Measurements from ENCODE around the gene DEGS1. TPM values are rescaled to one million over a fixed set of nuclear protein-coding genes. Genes with fewer than 3 reads are reported as not detected.

DEGS1 gene
- total and polyA plus RNA-seq, 2 experiments from 2014 or later, result 88.7 to 107 TPM

DNA sequence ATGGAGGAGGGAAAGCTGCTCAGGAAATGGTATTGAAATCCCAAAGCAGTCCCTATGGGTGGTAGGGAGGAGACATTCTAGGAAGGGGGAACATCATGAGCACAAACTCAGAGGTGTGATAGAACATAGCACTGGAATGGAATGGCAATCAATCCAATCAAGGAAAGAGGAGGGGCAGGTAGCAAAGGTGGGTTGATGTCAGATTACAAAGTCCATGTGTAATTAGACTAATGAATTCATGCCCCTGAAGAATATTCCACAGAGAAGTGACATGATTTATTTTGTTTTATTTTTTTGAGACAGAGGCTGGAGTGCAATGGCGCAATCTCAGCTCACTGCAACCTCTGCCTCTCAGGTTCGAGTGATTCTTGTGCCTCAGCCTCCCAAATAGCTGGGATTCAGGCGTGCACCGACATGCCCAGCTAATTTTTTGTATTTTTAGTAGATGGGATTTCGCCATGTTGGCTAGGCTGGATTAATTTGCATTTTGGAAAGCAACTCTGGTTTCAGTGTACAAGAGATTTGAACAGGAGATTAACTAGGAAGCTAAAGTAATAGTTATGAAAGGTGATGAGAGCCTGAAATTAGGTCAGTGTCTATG is 36.1 kb downstream of the DEGS1 start:
- Histone ChIP-seq H2AFZ (no peak overlapping the region), H3K4me1 (ENCODE audit: insufficient read depth) (peaks cover 3% of the 10 kb centered on the region), H3K79me2 (no peaks in the 10 kb centered on the region), H3K36me3 (replicated peaks; ENCODE audit: insufficient read depth, low read depth) (no peaks in the 10 kb centered on the region), H3K9me3 (ENCODE audit: low read depth) (no peaks in the 10 kb centered on the region), H3K27ac (peak overlapping the region; percentile 64), H4K20me1 (ENCODE audit: insufficient read depth, poor library complexity, severe bottlenecking) (no peaks in the 10 kb centered on the region), H3K4me2 (no peak overlapping the region), H3K27me3 (no peaks in the 10 kb centered on the region), H3K4me3 (no peak overlapping the region), H3K9me2 (replicated peaks; ENCODE audit: insufficient read depth) (no peaks in the 10 kb centered on the region)
- TF ChIP-seq EZH2phosphoT487 (IDR thresholded peaks at IDR 0.05; ENCODE audit: low read depth, severe bottlenecking, unreplicated experiment) (no peak), CTCF (IDR thresholded peaks at IDR 0.05; ENCODE audit: poor library complexity) (no peak)
- DNase-seq (ENCODE audit: low spot score), result no peak
- 94% methylated on average over 5 of the region's 5 CpGs for WGBS (ENCODE audit: low lambda C conversion rate, missing lambda C conversion rate)

DNA sequence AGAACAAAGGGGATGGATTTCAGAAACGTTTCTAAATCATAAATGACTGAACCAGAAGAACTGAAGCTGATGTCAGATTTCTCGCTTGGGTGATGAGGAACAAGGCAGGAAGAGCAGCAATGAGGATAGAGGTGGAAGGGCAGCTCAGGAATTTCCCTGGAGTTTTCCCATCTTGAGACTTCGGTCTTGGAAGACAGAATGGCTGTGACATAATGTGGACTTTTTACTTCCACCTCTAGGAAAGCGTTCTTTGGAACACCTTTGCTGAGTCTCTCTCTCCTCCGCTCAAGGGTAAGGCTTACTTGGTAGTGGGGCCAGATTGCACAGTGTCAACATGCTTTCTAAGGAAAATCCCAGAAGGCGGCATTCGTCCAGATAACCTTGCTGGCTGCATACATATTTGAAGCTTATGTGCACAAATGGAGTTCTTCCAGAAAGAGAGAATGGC is 36.6 kb downstream of the DEGS1 start:
- Histone ChIP-seq H3K36me3 (replicated peaks; ENCODE audit: insufficient read depth, low read depth) (no peaks in the 10 kb centered on the region), H3K4me3 (no peak overlapping the region), H3K27me3 (no peaks in the 10 kb centered on the region), H4K20me1 (ENCODE audit: insufficient read depth, poor library complexity, severe bottlenecking) (no peaks in the 10 kb centered on the region), H3K9me3 (ENCODE audit: low read depth) (no peaks in the 10 kb centered on the region), H3K79me2 (no peaks in the 10 kb centered on the region), H3K4me1 (ENCODE audit: insufficient read depth) (peaks cover 7% of the 10 kb centered on the region), H3K27ac (peak overlapping the region; percentile 64), H3K9me2 (replicated peaks; ENCODE audit: insufficient read depth) (no peaks in the 10 kb centered on the region), H2AFZ (no peak overlapping the region), H3K4me2 (no peak overlapping the region)
- peak; percentile 69 for DNase-seq (ENCODE audit: low spot score)
- TF ChIP-seq CTCF (IDR thresholded peaks at IDR 0.05; ENCODE audit: poor library complexity) (no peak), EZH2phosphoT487 (IDR thresholded peaks at IDR 0.05; ENCODE audit: low read depth, severe bottlenecking, unreplicated experiment) (no peak), EZH2 (IDR thresholded peaks at IDR 0.05; ENCODE audit: borderline replicate concordance) (no peak)
- 60% methylated on average over 7 of the region's 7 CpGs for WGBS (ENCODE audit: low lambda C conversion rate, missing lambda C conversion rate)

DNA sequence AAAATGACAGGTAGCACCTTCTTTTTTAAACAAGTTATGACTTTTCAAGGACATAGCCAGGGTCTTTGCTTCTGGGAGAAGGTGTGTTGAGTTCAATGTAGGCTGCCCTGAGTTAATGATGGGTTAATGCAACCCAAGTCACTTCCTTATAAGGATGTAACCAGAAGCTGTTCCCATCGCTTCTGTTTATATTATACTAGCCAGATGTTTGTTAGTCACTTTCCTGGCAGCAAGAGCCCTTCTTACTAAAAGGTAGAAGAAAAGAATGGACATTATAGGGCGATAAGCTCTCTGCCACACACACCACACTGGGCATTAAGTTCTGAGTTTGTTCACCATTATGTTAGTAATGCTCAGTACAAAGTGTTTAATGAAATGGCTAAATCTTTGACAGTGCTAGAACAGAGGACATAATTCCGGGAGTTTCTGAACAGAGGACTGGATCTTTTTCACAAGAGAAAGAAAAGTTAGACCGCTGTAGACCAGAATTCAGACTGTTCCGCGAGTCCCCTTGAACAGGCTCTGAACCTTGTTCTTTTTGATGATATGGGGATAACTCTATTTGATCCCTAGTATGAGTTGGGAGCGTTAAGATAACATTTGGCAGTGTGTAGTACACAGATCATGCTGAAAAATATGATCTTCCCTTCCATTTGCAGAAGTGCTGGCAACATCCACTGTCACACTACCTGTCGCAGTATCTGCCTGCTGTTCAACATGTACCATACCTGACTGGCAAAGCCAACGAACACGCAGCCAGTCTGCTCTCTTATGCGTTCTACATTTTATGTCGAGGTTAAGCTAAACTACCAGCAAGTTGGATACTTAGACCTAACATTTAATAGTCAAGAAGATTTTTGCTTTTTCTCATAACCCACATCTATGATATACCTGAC is 41.0 kb downstream of the DEGS1 start:
- WGBS (ENCODE audit: low lambda C conversion rate, missing lambda C conversion rate), result 58% methylated on average over 12 of the region's 12 CpGs
- Histone ChIP-seq H3K9me3 (ENCODE audit: low read depth) (no peaks in the 10 kb centered on the region), H3K27ac (peak overlapping the region; percentile 31), H4K20me1 (ENCODE audit: insufficient read depth, poor library complexity, severe bottlenecking) (no peaks in the 10 kb centered on the region), H3K27me3 (no peaks in the 10 kb centered on the region), H3K4me3 (no peak overlapping the region), H3K4me2 (peak overlapping the region; percentile 27), H3K4me1 (ENCODE audit: insufficient read depth) (peaks cover 8% of the 10 kb centered on the region), H3K36me3 (replicated peaks; ENCODE audit: insufficient read depth, low read depth) (no peaks in the 10 kb centered on the region), H3K9me2 (replicated peaks; ENCODE audit: insufficient read depth) (no peaks in the 10 kb centered on the region), H2AFZ (no peak overlapping the region), H3K79me2 (no peaks in the 10 kb centered on the region)
- no peak for TF ChIP-seq CTCF (IDR thresholded peaks at IDR 0.05; ENCODE audit: poor library complexity)
- no peak for TF ChIP-seq EZH2phosphoT487 (IDR thresholded peaks at IDR 0.05; ENCODE audit: low read depth, severe bottlenecking, unreplicated experiment)
- no peak for TF ChIP-seq EZH2 (IDR thresholded peaks at IDR 0.05; ENCODE audit: borderline replicate concordance)
- DNase-seq (ENCODE audit: low spot score), result no peak

All from hepatocyte (in vitro differentiated cells).